ENCODE results near the gene IL36RN.

The IL36RN gene

DNA sequence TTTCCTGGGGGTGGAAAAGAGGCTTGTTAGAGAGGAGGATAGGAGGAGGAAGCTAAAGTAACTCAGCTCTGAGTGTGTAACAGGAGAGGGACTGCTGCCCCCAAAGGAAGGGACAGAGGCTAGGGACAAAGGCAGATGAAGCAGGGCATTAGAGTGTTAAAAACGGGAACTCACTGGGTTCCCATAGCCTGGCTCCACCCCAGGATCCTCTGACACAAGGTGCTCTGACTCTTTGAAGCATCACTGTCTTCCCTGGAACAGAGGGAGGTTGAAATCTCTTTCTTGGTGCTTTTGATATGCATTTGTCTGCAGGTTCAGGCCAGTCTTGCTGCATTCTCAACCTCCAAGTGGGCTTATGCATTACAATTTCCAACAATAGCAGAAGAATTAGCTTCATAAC lies 30.9 kb upstream of the IL36RN start:
- no peak for DNase-seq
- TF ChIP-seq POLR2A (IDR thresholded peaks at IDR 0.05; ENCODE audit: low read length): no peak
- TF ChIP-seq GATA1 (IDR thresholded peaks at IDR 0.05; ENCODE audit: low read depth, low read length): no peak

DNA sequence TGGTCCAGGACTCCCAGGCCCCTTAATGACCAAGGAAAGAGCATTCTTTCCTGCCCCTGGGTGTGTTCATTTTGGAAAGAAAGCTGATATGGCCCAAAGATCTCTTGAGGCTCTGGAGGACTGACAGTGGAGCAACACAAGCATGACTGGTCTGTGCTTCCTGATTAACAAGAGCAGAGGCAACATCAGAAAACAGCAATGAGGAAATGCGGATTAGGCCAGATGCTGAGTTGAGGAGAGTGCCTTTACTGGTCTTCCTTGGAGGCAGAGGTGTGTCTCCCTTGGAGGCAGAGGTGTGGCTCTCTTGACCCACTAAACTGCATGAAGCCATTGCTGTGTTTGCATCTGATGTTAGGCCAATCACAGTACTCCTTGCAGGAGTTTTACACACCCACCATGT lies 26.3 kb upstream of the IL36RN start:
- TF ChIP-seq GATA1 (IDR thresholded peaks at IDR 0.05; ENCODE audit: low read depth, low read length) (no peak), POLR2A (IDR thresholded peaks at IDR 0.05; ENCODE audit: low read length) (no peak)
- DNase-seq: no peak

DNA sequence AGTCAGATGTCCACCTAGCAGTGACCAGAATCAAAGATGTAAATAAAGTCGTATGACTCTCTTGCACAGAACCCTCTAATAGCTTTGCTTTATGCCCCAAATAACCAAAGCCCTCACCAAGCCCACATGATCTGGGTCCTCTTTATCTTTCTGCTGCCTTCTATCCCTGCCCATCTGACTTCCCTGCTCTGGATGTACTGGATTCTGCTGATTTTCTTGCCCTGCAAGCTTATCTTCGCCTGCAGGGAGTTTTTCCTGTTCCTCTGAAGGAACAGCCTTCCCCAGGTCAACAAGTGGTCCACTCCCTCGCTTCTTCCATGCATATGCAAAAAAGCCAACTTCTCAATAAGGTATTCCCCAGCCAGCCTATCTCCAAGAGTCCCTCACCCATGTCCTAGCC lies 25.0 kb upstream of the IL36RN start:
- no peak for TF ChIP-seq GATA1 (IDR thresholded peaks at IDR 0.05; ENCODE audit: low read depth, low read length)
- no peak for TF ChIP-seq POLR2A (IDR thresholded peaks at IDR 0.05; ENCODE audit: low read length)
- DNase-seq: no peak

DNA sequence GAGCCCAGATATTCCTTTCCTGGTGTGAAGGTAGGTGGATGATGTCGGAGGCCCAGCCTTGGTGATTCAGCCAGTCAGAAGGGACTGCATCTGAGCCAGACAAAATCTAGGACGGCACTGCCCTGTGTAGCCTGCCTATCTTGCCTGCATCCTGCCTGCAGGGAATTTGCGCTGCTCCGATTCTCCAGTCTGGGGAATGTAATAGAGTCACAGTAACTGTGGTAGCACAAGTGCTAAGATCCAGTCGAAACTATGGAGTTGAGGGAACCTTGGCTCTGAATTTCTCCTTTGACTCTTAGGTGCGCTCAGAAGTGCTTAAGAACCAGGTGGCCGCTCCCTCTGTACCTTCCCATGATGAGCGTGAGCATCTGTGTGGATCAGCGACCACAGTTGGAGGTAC lies 22.2 kb upstream of the IL36RN start:
- TF ChIP-seq POLR2A (IDR thresholded peaks at IDR 0.05; ENCODE audit: low read length): no peak
- TF ChIP-seq GATA1 (IDR thresholded peaks at IDR 0.05; ENCODE audit: low read depth, low read length): no peak
- no peak for DNase-seq

DNA sequence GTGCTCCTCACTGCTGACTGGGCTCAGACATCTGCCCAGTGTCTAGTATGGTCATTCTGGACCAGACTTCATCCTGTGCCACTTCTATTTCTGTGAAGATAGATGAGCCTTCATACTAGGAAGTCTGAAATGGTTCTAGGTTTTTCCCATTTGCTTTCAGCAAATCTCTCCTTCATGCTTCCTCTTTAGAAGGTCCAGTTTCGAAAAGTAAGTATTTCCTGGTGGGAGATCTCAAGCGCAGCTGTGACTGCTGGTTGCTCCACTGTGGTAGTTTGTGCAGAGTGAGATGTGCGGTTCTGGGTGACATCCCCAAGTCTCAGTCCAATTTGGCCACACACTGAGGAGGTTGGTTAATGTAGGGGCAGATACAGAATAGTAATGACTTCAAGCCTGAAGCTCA lies 20.7 kb upstream of the IL36RN start:
- TF ChIP-seq POLR2A (IDR thresholded peaks at IDR 0.05; ENCODE audit: low read length): no peak
- no peak for TF ChIP-seq GATA1 (IDR thresholded peaks at IDR 0.05; ENCODE audit: low read depth, low read length)
- no peak for DNase-seq

DNA sequence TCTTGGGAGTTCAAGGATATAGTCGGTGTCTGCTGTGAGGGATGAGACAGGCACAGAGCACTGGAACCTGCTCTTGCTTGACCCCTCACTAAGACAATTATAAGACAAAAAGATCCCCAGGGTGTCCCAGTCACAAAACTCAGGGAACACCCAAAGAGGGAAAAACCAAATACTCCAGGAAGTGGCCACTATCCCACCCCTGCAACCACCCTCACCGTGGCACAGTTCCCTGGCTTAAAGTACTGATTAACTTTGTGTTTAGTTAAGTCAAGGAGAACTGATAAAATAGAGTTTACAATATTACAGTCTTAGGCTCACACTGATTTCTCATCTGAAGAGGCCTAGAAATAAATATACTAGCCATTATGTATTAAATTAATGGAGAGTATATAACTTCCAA lies 19.8 kb upstream of the IL36RN start:
- DNase-seq: no peak
- TF ChIP-seq POLR2A (IDR thresholded peaks at IDR 0.05; ENCODE audit: low read length) (no peak), GATA1 (IDR thresholded peaks at IDR 0.05; ENCODE audit: low read depth, low read length) (no peak)

DNA sequence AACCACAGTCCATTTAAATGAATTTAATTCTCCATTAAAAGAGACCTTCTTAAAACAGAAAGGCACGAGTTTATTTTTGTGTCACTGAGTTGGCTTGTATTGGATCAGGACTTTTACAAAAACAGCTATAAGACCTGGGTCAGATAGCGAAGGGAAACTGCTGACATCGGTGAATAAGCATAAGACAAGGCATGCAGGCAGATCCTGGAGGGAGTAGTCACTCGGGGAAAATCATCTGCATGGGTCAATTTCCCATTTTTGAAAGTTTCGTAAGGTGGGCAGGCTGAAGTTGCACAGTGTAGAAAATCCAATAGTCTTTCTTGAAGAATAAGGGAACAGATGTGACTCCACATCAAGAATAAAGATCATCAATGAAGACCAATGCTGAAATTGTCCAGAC lies 19.3 kb upstream of the IL36RN start:
- no peak for DNase-seq

DNA sequence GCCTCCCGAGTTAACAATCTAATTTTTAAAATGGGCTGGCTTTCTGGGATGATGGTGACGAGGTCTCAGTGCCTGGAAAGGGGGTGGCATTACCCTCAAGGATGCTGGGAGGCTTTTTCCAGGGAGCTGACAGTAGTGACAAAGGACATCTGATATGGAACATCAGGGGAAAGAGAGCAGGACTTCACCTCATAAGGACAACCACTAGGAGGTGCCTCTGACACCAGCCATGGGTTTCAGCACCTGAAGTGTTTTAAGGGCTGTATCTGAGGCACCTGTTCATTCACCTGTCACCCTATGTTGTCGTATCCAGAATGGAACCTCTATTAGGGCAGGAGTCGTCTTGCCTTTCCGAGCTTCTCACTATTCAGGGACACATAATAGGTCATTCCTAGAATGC lies 17.1 kb upstream of the IL36RN start:
- TF ChIP-seq POLR2A (IDR thresholded peaks at IDR 0.05; ENCODE audit: low read length): no peak
- TF ChIP-seq GATA1 (IDR thresholded peaks at IDR 0.05; ENCODE audit: low read depth, low read length): no peak
- DNase-seq: peak in 1 of 2 experiments; percentile 9

More for the DNA sequence above, 19.3 kb upstream of the IL36RN start:
- no peak for TF ChIP-seq GATA1 (IDR thresholded peaks at IDR 0.05; ENCODE audit: low read depth, low read length)
- no peak for TF ChIP-seq POLR2A (IDR thresholded peaks at IDR 0.05; ENCODE audit: low read length)

DNA sequence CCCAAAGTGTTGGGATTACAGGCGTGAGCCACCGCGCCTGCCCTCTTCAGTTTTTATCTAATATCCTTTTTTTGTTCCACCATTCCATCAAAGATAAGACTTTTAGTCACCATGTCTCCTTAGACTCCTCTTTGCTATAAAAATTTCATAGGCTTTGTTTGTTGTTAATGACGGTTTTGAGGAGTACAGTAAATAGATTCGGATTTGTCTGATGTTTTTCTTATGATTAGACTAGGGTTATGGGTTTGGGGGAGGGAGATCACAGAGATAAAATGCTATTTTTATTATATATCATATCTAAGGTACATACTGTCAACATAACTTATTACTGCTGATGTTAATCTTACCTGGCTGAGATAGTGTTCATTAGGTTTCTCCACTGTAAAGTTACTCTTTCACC lies 12.5 kb upstream of the IL36RN start:
- no peak for TF ChIP-seq POLR2A (IDR thresholded peaks at IDR 0.05; ENCODE audit: low read length)
- no peak for DNase-seq

DNA sequence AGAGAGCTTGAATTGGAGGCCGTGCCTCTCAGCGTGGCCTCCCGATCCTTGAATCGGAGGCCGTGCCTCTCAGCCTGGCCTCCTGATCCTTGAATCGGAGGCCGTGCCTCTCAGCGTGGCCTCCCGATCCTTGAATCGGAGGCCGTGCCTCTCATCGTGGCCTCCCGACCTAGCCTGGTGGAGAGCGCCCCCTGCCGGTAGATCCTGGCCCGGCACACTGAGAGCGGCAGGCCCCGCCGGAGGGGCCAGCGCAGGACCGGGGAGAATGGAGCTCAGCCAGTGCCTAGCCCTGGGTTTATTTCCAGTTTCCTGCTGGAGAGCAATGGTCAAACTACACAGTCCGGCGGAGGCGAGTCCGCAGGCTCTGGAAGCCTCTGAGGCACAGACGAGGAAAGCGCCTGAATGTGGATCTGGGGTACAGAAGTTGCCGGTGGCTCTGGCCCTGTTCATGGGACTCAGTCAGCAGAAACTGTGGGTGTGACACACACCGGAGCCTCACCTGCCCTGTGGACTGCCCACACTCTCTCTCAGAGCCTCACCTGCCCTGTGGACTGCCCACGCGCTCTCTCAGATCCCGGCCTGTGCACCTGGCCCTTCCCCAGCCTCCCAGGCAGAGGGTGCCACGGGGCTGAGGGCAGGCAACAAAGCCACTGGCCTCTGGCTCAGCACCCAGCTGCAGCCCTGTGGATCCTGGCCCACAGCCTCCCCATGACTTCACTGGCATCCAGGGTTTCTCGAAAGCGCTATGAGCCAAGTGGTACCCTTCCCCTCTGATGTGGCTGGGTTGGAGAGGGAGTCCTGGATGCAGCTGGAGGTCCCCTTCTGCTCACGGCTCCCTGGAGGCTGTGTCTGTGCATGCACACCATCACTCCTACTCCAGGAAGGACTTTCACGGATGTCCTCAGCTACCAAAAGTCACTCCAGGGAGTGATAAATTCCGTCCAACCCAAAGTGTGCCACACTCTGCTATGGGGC lies 7.8 kb upstream of the IL36RN start:
- no peak for TF ChIP-seq POLR2A (IDR thresholded peaks at IDR 0.05; ENCODE audit: low read length)
- TF ChIP-seq GATA1 (IDR thresholded peaks at IDR 0.05; ENCODE audit: low read depth, low read length): no peak
- peak in 1 of 2 experiments; percentile 26 for DNase-seq

DNA sequence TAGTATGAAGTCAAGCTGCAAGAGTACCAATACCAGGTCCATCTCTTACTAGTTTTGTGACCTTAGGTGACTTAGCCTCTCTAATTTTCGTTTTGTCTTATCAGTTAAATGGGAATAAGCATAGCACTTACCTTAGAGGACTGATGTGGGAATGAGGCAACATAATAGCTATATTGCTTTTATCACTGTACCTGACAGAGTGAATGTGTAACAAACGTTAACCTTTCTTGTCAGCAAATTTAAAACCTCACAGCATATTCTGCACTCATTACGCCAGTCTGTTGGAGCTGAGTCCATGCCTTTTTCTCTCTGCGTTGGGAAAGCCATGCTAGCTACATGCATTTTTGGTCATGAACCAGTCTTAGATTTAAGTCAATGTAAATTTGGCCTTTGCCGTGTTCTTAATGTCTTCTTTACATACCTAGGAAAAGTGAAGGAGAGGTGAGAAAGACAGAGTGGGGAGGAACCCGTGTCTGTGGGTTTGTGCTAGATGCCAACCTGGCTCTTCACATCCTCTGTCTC lies 6.5 kb upstream of the IL36RN start, which contains the start of gene IL36B:
IL36B (minus strand) TSS at position 472 of the 522 bp plus-strand sequence.
- TF ChIP-seq GATA1 (IDR thresholded peaks at IDR 0.05; ENCODE audit: low read depth, low read length): no peak
- no peak for TF ChIP-seq POLR2A (IDR thresholded peaks at IDR 0.05; ENCODE audit: low read length)
- DNase-seq: no peak

DNA sequence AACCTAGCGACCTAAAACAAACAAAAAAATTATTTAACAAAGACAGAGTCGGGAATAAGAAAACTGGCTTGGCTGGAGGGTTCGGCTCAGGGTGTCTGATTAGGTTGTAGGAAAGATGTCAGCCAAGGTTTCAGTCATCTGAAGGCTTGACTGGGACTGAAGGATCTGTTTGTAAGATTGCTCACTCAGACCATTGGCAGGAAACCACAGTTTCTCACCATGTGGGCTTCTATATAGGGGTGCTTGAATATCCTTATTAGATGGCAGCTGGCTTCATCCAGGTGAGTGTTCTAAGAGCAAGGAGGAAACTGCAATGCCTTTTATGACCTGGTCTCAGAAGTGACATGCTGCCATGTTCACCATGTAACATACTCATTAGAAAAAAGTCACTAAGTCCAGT lies 5.3 kb upstream of the IL36RN start:
- DNase-seq: no peak
- TF ChIP-seq GATA1 (IDR thresholded peaks at IDR 0.05; ENCODE audit: low read depth, low read length) (no peak), POLR2A (IDR thresholded peaks at IDR 0.05; ENCODE audit: low read length) (no peak)

DNA sequence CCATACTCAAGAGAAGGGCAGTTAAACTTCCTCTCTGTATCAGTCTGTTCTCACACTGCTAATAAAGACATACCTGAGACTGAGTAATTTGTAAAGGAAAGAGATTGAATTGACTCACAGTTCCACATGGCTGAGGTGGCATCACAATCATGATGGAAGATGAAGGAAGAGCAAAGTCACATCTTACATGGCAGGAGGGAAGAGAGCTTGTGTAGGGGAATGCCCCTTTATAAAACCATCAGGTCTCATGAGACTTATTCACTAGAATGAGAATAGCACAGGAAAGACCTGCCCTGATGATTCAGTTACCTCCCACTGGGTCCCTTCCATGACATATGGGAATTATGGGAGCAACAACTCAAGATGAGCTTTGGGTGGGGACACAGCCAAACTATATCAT lies 4.9 kb upstream of the IL36RN start:
- no peak for TF ChIP-seq GATA1 (IDR thresholded peaks at IDR 0.05; ENCODE audit: low read depth, low read length)
- no peak for TF ChIP-seq POLR2A (IDR thresholded peaks at IDR 0.05; ENCODE audit: low read length)
- DNase-seq: no peak

DNA sequence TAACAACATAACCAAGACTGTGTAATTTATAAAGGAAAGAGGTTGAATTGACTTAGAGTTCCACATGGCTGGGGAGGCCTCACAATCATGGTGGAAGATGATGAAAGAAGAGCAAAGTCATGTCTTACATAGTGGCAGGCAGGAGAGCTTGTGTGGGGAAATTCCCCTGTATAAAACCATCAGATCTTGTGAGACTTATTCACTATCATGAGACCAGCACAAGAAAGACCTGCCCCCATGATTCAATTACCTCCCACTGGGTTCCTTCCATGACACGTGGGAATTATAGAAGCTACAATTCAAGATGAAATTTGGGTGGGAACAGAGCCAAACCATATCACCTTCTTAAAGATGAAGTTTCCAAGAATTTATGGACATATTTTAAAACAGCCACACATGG lies 2.5 kb upstream of the IL36RN start:
- DNase-seq: no peak
- TF ChIP-seq POLR2A (IDR thresholded peaks at IDR 0.05; ENCODE audit: low read length): no peak
- no peak for TF ChIP-seq GATA1 (IDR thresholded peaks at IDR 0.05; ENCODE audit: low read depth, low read length)

DNA sequence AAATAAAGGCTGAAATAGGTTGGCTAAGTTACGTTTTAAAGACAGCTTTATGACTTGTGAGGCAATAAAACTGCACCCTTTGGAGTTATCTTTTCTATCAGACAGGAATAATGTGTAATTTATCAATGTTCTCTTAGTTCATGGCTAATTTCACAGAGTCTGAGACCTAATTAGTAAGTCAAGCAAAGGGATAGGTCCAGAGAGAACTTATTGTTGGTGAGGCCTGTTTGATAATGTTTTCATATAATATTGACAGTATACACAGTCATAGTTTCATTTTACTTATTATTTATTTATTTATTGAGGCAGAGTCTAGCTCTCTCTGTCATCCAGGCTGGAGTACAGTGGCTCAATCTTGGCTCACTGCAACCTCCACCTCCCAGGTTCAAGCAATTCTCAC lies 1.9 kb upstream of the IL36RN start:
- DNase-seq: no peak
- TF ChIP-seq GATA1 (IDR thresholded peaks at IDR 0.05; ENCODE audit: low read depth, low read length): no peak
- no peak for TF ChIP-seq POLR2A (IDR thresholded peaks at IDR 0.05; ENCODE audit: low read length)
